Prostate gland (tissue), 2 donors: ENCODE measurements around the gene NFASC.

Experiments
- POLR2A ChIP-seq: fragments of 450-650 bp; IDR thresholded peaks from one replicate; pipeline ENCODE4 v1.6.1; 2016; ENCODE audit warnings: antibody characterized with exemption, mild to moderate bottlenecking
- TF ChIP-seq, protein P1 (sequence below), 4 experiments: fragments of 200-600 bp in 2 of 4; fragments of 450-650 bp in 2 of 4; sonication (generic) in 2 of 4; IDR thresholded peaks; 1 replicate in 3 of 4; 2 replicates in 1 of 4; pipeline ENCODE4 v1.5.1; 2016 to 2019; ENCODE audit warnings: antibody characterized with exemption in 4 of 4, mild to moderate bottlenecking in 2 of 4, moderate library complexity in 2 of 4

DNA sequence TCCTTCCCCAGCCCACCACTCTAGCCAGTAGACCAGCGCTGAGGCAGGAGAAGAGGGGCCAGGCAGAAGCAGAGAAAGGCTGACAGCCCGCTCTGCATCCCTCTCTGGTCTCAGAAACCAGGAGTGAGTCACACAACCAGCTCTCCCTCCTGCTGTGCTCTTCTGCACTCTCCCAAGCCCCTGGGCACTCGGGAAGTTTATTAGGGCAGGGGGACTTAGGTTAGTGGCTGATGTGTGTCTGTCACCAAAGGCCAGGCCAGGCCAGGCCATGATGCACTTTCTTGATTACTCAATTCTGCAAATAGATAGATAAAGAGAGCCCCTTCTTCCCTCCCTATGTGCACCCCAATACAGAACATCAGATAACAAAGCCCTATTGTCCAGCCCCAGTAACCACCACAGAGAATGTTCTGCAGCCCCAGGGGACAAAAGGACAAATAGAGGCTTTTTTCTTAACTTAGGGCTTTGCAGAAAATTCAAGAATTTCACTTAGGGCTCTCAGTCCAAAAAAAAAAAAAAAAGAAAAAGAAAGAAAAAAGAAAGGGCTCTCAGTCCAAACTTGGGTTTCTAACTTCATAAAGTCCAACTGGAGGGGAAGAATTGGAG, 119.5 kb downstream of the NFASC start:
- TF ChIP-seq, protein P1, sequence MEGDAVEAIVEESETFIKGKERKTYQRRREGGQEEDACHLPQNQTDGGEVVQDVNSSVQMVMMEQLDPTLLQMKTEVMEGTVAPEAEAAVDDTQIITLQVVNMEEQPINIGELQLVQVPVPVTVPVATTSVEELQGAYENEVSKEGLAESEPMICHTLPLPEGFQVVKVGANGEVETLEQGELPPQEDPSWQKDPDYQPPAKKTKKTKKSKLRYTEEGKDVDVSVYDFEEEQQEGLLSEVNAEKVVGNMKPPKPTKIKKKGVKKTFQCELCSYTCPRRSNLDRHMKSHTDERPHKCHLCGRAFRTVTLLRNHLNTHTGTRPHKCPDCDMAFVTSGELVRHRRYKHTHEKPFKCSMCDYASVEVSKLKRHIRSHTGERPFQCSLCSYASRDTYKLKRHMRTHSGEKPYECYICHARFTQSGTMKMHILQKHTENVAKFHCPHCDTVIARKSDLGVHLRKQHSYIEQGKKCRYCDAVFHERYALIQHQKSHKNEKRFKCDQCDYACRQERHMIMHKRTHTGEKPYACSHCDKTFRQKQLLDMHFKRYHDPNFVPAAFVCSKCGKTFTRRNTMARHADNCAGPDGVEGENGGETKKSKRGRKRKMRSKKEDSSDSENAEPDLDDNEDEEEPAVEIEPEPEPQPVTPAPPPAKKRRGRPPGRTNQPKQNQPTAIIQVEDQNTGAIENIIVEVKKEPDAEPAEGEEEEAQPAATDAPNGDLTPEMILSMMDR (IDR thresholded peaks at IDR 0.05): no peak
- TF ChIP-seq POLR2A: no peak
